HCT116 (cell line): ENCODE data around the gene FBXO7. TPM values are rescaled to one million over a fixed set of nuclear protein-coding genes. Genes with fewer than 3 reads are reported as not detected.

ENCODE experiments used
- ATAC-seq: fragments of 200-7000 bp; cut with Tn5 transposase; 2 replicates; pipeline ENCODE4 v1.9.1; 2020; ENCODE audit warnings: mild to moderate bottlenecking, moderate library complexity
- BruUV-seq: library from RNA; stranded (reverse); fragments of 400-500 nt; replicated peaks from 2 replicates; lab custom pipeline; 2021; lab: Mats Ljungman, UMichigan
- CTCF ChIA-PET: fragments of 300-600 bp; sonication (Branson Sonifier 250); formaldehyde crosslinking; loops from one replicate; lab custom pipeline; 2021; ENCODE audit warnings: antibody characterized with exemption; lab: Charles Lee
- POLR2A ChIA-PET: fragments of 300-600, 350-600 bp; sonication (Branson Sonifier 250); formaldehyde crosslinking; loops from one replicate; lab custom pipeline; 2021; ENCODE audit warnings: antibody characterized with exemption; lab: Charles Lee
- RAD21 ChIA-PET, 2 experiments: fragments of 300-600 bp; sonication (Branson Sonifier 250); formaldehyde crosslinking; loops; one replicate each; lab custom pipeline; 2023; ENCODE audit warnings: low total read pairs in 2 of 2; ENCODE audit not compliant: uncharacterized antibody in 2 of 2, unreplicated experiment in 2 of 2, low non-redundant PET in 1 of 2; lab: Charles Lee
- DNase-seq: peaks from one replicate; pipeline ENCODE4 v3.0.0-alpha.2; 2010; ENCODE audit warnings: low read depth, low spot score
- H2AFZ ChIP-seq: fragments of 200-600 bp; shearing (Covaris generic), sonication (generic); 2 replicates; pipeline ENCODE4 v1.6.1; 2017; ENCODE audit warnings: low read depth, mixed run types, mixed read lengths, antibody characterized with exemption, low read length; ENCODE audit not compliant: poor library complexity, severe bottlenecking
- H3K27ac ChIP-seq: 2 replicates; pipeline ENCODE4 v1.5.1; 2012; ENCODE audit warnings: low read depth, low read length
- H3K27me3 ChIP-seq: fragments of 200-600 bp; sonication (generic); 2 replicates; pipeline ENCODE4 v1.6.1; 2016; ENCODE audit warnings: mixed run types, low read length, mixed read lengths; ENCODE audit not compliant: insufficient read depth
- H3K36me3 ChIP-seq, 2 experiments: fragments of 200-500 bp in 1 of 2; fragments of 200-600 bp in 1 of 2; sonication (Bioruptor generic) in 1 of 2; sonication (generic) in 1 of 2; 2 replicates each; pipeline versions ENCODE4 v1.5.1 to v1.6.1; 2014 to 2016; ENCODE audit warnings: low read length in 2 of 2, inconsistent platforms in 1 of 2, mixed read lengths in 1 of 2, mixed run types in 1 of 2; ENCODE audit not compliant: insufficient read depth in 2 of 2, control insufficient read depth in 1 of 2
- H3K4me1 ChIP-seq, 2 experiments: fragments of 200-600 bp in 1 of 2; sonication (generic) in 1 of 2; 2 replicates each; pipeline versions ENCODE4 v1.5.1 to v1.6.1; 2012 to 2017; ENCODE audit warnings: low read length in 2 of 2, inconsistent platforms in 1 of 2, mild to moderate bottlenecking in 1 of 2, mixed read lengths in 1 of 2, mixed run types in 1 of 2, moderate library complexity in 1 of 2; ENCODE audit not compliant: insufficient read depth in 2 of 2, control insufficient read depth in 1 of 2
- H3K4me2 ChIP-seq: fragments of 200-600 bp; sonication (generic); 2 replicates; pipeline ENCODE4 v1.6.1; 2017; ENCODE audit warnings: mixed run types, low read length, mixed read lengths
- H3K4me3 ChIP-seq, 2 experiments: fragments of 200-600 bp in 1 of 2; sonication (generic) in 1 of 2; replicated peaks in 1 of 2; 2 replicates each; pipeline ENCODE4 v1.5.1; 2011 to 2016; ENCODE audit warnings: low read length in 2 of 2, control low read depth in 1 of 2, low read depth in 1 of 2, mild to moderate bottlenecking in 1 of 2, mixed read lengths in 1 of 2, mixed run types in 1 of 2
- H3K79me2 ChIP-seq: fragments of 200-600 bp; sonication (generic); 2 replicates; pipeline ENCODE4 v1.6.1; 2017; ENCODE audit warnings: mild to moderate bottlenecking, mixed run types, low read length, moderate library complexity, mixed read lengths; ENCODE audit not compliant: insufficient read depth
- H3K9ac ChIP-seq: fragments of 200-600 bp; sonication (generic); 2 replicates; pipeline ENCODE4 v1.6.1; 2016; ENCODE audit warnings: low read length, mixed read lengths
- H3K9me2 ChIP-seq: fragments of 200-600 bp; sonication (generic), shearing (Covaris generic); 2 replicates; pipeline ENCODE4 v1.6.1; 2017; ENCODE audit warnings: mixed run types, mild to moderate bottlenecking, moderate library complexity; ENCODE audit not compliant: insufficient read depth
- H3K9me3 ChIP-seq, 2 experiments: fragments of 200-500 bp in 1 of 2; fragments of 200-600 bp in 1 of 2; sonication (Bioruptor generic) in 1 of 2; sonication (generic) in 1 of 2; 2 replicates each; pipeline ENCODE4 v1.6.1; 2014 to 2017; ENCODE audit warnings: low read length in 2 of 2, mixed read lengths in 2 of 2, inconsistent platforms in 1 of 2, low read depth in 1 of 2, mild to moderate bottlenecking in 1 of 2, mixed run types in 1 of 2, moderate library complexity in 1 of 2; ENCODE audit not compliant: control insufficient read depth in 1 of 2, insufficient read depth in 1 of 2
- H4K20me1 ChIP-seq: fragments of 200-600 bp; sonication (generic), shearing (Covaris generic); 2 replicates; pipeline ENCODE4 v1.6.1; 2017; ENCODE audit warnings: mixed run types, mild to moderate bottlenecking, moderate library complexity; ENCODE audit not compliant: insufficient read depth
- CEBPB ChIP-seq: IDR thresholded peaks from 2 replicates; pipeline ENCODE4 v1.6.1; 2012; ENCODE audit warnings: low read depth
- ELF1 ChIP-seq: IDR thresholded peaks from 2 replicates; pipeline ENCODE4 v1.6.1; 2012; ENCODE audit warnings: low read depth, borderline replicate concordance
- POLR2A ChIP-seq: IDR thresholded peaks from 2 replicates; pipeline ENCODE4 v1.7.0; 2011; ENCODE audit warnings: borderline replicate concordance; ENCODE audit not compliant: insufficient read depth, insufficient read length; ENCODE audit errors: extremely low read depth
- POLR2AphosphoS5 ChIP-seq: IDR thresholded peaks from 2 replicates; pipeline ENCODE4 v1.6.1; 2011; ENCODE audit warnings: mild to moderate bottlenecking, low read depth, low read length, moderate library complexity
- YY1 ChIP-seq: IDR thresholded peaks from 2 replicates; pipeline ENCODE4 v1.6.1; 2011; ENCODE audit warnings: low read length, low read depth, moderate library complexity, mild to moderate bottlenecking; ENCODE audit not compliant: insufficient replicate concordance; ENCODE audit errors: extremely low read depth
- ZFX ChIP-seq: fragments of 450-650 bp; IDR thresholded peaks from 2 replicates; pipeline ENCODE4 v1.6.1; 2017
- intact Hi-C: fragments of 100-400 bp; cut with micrococcal nuclease; formaldehyde crosslinking; loops from 2 replicates; pipeline ENCODE4 v1.10.0; 2022
- total RNA-seq: library from RNA; stranded (reverse); gene quantifications from one replicate; pipeline ENCODE4 v1.2.1, GENCODE V29; 2021; ENCODE audit not compliant: unreplicated experiment
- TF ChIP-seq, protein P1 (sequence below), 3 experiments: fragments of 200-600 bp in 1 of 3; sonication (generic) in 1 of 3; IDR thresholded peaks in 2 of 3; conservative IDR thresholded peaks in 1 of 3; 2 replicates each; pipeline ENCODE4 v1.5.1; 2012 to 2017; ENCODE audit warnings: low read depth in 2 of 3, low read length in 2 of 3, antibody characterized with exemption in 1 of 3, borderline replicate concordance in 1 of 3, control low read depth in 1 of 3, mild to moderate bottlenecking in 1 of 3, mixed read lengths in 1 of 3, mixed run types in 1 of 3, moderate library complexity in 1 of 3; ENCODE audit not compliant: insufficient read depth in 1 of 3
- TF ChIP-seq, protein P2 (sequence below): IDR thresholded peaks from 2 replicates; pipeline ENCODE4 v1.6.1; 2011; ENCODE audit warnings: mild to moderate bottlenecking, low read length, moderate library complexity; ENCODE audit not compliant: insufficient replicate concordance; ENCODE audit errors: extremely low read depth

FBXO7 gene
- total RNA-seq, 1 experiment from 2014 or later = 69.2 TPM

GRCh38 chr22:32517488-32517887, 42.9 kb downstream of the FBXO7 start:
- no peaks in the 10 kb centered on the region for H4K20me1 ChIP-seq
- H3K27me3 ChIP-seq = no peaks in the 10 kb centered on the region
- H3K9me2 ChIP-seq = no peaks in the 10 kb centered on the region
- no peaks in the 10 kb centered on the region for H3K9me3 ChIP-seq
- no peaks in the 10 kb centered on the region for H3K4me1 ChIP-seq
- no peak overlapping the region for H3K27ac ChIP-seq
- POLR2A ChIA-PET = no interaction called here
- H2AFZ ChIP-seq = no peak overlapping the region
- TF ChIP-seq, protein P1, sequence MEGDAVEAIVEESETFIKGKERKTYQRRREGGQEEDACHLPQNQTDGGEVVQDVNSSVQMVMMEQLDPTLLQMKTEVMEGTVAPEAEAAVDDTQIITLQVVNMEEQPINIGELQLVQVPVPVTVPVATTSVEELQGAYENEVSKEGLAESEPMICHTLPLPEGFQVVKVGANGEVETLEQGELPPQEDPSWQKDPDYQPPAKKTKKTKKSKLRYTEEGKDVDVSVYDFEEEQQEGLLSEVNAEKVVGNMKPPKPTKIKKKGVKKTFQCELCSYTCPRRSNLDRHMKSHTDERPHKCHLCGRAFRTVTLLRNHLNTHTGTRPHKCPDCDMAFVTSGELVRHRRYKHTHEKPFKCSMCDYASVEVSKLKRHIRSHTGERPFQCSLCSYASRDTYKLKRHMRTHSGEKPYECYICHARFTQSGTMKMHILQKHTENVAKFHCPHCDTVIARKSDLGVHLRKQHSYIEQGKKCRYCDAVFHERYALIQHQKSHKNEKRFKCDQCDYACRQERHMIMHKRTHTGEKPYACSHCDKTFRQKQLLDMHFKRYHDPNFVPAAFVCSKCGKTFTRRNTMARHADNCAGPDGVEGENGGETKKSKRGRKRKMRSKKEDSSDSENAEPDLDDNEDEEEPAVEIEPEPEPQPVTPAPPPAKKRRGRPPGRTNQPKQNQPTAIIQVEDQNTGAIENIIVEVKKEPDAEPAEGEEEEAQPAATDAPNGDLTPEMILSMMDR (IDR thresholded peaks at IDR 0.05 in 2 of 3, conservative IDR thresholded peaks at IDR 0.05 in 1 of 3; ENCODE audit: borderline replicate concordance in 1 of 3, insufficient read depth in 1 of 3, low read depth in 2 of 3, low read length in 2 of 3) = no peak
- TF ChIP-seq ZFX = no peak
- TF ChIP-seq YY1 = no peak
- no peak for TF ChIP-seq CEBPB
- no peak for TF ChIP-seq ELF1
- TF ChIP-seq, protein P2, sequence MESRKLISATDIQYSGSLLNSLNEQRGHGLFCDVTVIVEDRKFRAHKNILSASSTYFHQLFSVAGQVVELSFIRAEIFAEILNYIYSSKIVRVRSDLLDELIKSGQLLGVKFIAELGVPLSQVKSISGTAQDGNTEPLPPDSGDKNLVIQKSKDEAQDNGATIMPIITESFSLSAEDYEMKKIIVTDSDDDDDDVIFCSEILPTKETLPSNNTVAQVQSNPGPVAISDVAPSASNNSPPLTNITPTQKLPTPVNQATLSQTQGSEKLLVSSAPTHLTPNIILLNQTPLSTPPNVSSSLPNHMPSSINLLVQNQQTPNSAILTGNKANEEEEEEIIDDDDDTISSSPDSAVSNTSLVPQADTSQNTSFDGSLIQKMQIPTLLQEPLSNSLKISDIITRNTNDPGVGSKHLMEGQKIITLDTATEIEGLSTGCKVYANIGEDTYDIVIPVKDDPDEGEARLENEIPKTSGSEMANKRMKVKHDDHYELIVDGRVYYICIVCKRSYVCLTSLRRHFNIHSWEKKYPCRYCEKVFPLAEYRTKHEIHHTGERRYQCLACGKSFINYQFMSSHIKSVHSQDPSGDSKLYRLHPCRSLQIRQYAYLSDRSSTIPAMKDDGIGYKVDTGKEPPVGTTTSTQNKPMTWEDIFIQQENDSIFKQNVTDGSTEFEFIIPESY = no peak
- TF ChIP-seq POLR2AphosphoS5 = no peak
- no peak for TF ChIP-seq POLR2A
- TF ChIP-seq, all 23 proteins: peak for 0
- ChIA-PET CTCF (interaction anchor here (1.3 to 2.4 kb wide), 2 partner anchors 280 to 547 kb away, joined by 4 to 5 read pairs; no protein-coding TSS in a partner anchor), RAD21 (no interaction called here)
- no peak for ATAC-seq
- Histone ChIP-seq H3K9ac (no peak overlapping the region), H3K36me3 (no peaks in the 10 kb centered on the region), H3K4me2 (no peak overlapping the region), H3K79me2 (no peaks in the 10 kb centered on the region), H3K4me3 (no peak overlapping the region)
- BruUV-seq = no TSS peak
- intact Hi-C loops = no loop called here
- no peak for DNase-seq
